ENCODE data around the gene ITSN1. TPM values are rescaled to one million over a fixed set of nuclear protein-coding genes. Genes with fewer than 3 reads are reported as not detected.

Gene ITSN1
- total and polyA plus RNA-seq, 4 donors = 20.3 to 112 (median 40.2) TPM

GRCh38 chr21:33898586-33898985 lies 256.3 kb downstream of the ITSN1 start:
- Histone ChIP-seq H3K27me3 (ENCODE audit: control insufficient read depth in 4 of 4, insufficient read depth in 4 of 4, low read length in 3 of 4) (no peaks in the 10 kb centered on the region), H3K9ac (ENCODE audit: low read depth in 1 of 2, low read length in 2 of 2) (no peak overlapping the region), H3K9me3 (ENCODE audit: control insufficient read depth in 4 of 4, low read length in 3 of 4) (no peaks in the 10 kb centered on the region), H3K4me1 (ENCODE audit: control insufficient read depth in 4 of 4, insufficient read depth in 4 of 4, low read length in 3 of 4) (peaks cover 1 to 21% (median 13%) of the 10 kb centered on the region in 4 donors), H3K36me3 (ENCODE audit: control insufficient read depth in 4 of 4, insufficient read depth in 3 of 4, low read depth in 1 of 4, low read length in 3 of 4) (peaks cover 0 to 12% (median 7%) of the 10 kb centered on the region in 4 donors), H3K27ac (ENCODE audit: low read depth in 1 of 2, low read length in 2 of 2) (no peak overlapping the region), H3K4me3 (ENCODE audit: low read depth in 1 of 3, low read length in 3 of 3) (no peak overlapping the region)
- DNase-seq (ENCODE audit: low spot score) = no peak
- 94% methylated on average over 3 of the region's 3 CpGs for WGBS
- TF ChIP-seq FOXA2 (IDR thresholded peaks at IDR 0.05) = no peak
- no peak for TF ChIP-seq CTCF (IDR thresholded peaks at IDR 0.05; ENCODE audit: low read depth, low read length, missing input control)
- no peak for TF ChIP-seq RAD21 (IDR thresholded peaks at IDR 0.05)
- TF ChIP-seq RXRA (IDR thresholded peaks at IDR 0.05) = no peak
- no peak for TF ChIP-seq MAX (IDR thresholded peaks at IDR 0.05)
- no peak for TF ChIP-seq YY1 (IDR thresholded peaks at IDR 0.05)
- no peak for TF ChIP-seq TAF1 (conservative IDR thresholded peaks at IDR 0.05)
- no peak for TF ChIP-seq NR2F2 (IDR thresholded peaks at IDR 0.05)
- TF ChIP-seq ZBTB33 (IDR thresholded peaks at IDR 0.05) = no peak
- TF ChIP-seq EGR1 (IDR thresholded peaks at IDR 0.05; ENCODE audit: low read depth in 2 of 2) = no peak
- TF ChIP-seq ATF3 (IDR thresholded peaks at IDR 0.05) = no peak

GRCh38 chr21:33899199-33899598 lies 256.9 kb downstream of the ITSN1 start:
- DNase-seq (ENCODE audit: low spot score) = no peak
- Histone ChIP-seq H3K4me3 (ENCODE audit: low read depth in 1 of 3, low read length in 3 of 3) (no peak overlapping the region), H3K36me3 (ENCODE audit: control insufficient read depth in 4 of 4, insufficient read depth in 3 of 4, low read depth in 1 of 4, low read length in 3 of 4) (peaks cover 0 to 16% (median 12%) of the 10 kb centered on the region in 4 donors), H3K27me3 (ENCODE audit: control insufficient read depth in 4 of 4, insufficient read depth in 4 of 4, low read length in 3 of 4) (no peaks in the 10 kb centered on the region), H3K27ac (ENCODE audit: low read depth in 1 of 2, low read length in 2 of 2) (no peak overlapping the region), H3K9ac (ENCODE audit: low read depth in 1 of 2, low read length in 2 of 2) (no peak overlapping the region), H3K4me1 (ENCODE audit: control insufficient read depth in 4 of 4, insufficient read depth in 4 of 4, low read length in 3 of 4) (peaks cover 1 to 20% (median 13%) of the 10 kb centered on the region in 4 donors), H3K9me3 (ENCODE audit: control insufficient read depth in 4 of 4, low read length in 3 of 4) (no peaks in the 10 kb centered on the region)
- 92% methylated on average over 5 of the region's 5 CpGs for WGBS
- TF ChIP-seq ATF3 (IDR thresholded peaks at IDR 0.05) (no peak), YY1 (IDR thresholded peaks at IDR 0.05) (no peak), JUND (IDR thresholded peaks at IDR 0.05) (no peak), CTCF (IDR thresholded peaks at IDR 0.05; ENCODE audit: low read depth, low read length, missing input control) (no peak), GABPA (IDR thresholded peaks at IDR 0.05 in 1 of 2, conservative IDR thresholded peaks at IDR 0.05 in 1 of 2) (no peak), REST (IDR thresholded peaks at IDR 0.05) (no peak)

All from liver (tissue), 9 donors.